ENCODE results near the gene CAMK4. TPM values are rescaled to one million over a fixed set of nuclear protein-coding genes. Genes with fewer than 3 reads are reported as not detected.

The CAMK4 gene
- total RNA-seq, 1 donor from 2014 or later = 33.7 TPM

DNA sequence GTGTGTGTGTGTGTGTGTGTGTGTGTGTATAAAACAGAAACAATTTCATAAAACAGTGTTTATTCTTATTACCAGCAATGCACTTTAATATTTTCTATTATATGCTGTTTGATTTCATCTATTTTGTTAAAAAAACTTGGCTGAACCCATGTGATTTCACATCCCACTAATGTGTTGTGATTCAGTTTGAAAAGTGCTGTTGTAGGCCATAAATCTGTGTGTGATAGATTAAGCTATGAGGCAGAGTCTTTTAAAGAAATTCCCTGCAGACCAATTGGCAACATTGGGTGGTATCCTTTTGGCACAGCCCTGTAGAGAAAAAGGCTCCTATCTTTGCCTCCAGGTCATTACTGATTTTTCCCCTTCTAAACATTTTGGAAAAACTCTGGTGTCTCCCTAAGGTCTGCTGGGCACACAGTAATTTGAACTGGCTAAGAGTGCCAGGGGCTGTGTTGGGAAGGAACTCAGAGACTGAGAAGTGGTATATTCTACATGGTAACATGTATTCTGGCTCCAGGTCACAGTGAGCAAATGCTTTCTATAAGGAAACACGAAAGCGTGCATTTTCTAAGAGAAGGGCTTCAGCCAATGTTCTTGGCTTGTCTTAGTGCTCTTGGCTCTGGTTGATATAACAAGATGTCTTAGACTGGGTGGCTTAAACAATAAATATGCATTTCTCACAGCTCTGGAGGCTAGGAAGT lies 4.5 kb downstream of the CAMK4 start:
- Mint-ChIP-seq H3K36me3 (ENCODE audit: unreplicated experiment) (no peaks in the 10 kb centered on the region), H3K4me3 (ENCODE audit: unreplicated experiment) (no peak overlapping the region), H3K9me3 (ENCODE audit: unreplicated experiment) (peaks cover 3% of the 10 kb centered on the region), H3K27me3 (ENCODE audit: unreplicated experiment) (peaks cover 8% of the 10 kb centered on the region), H3K4me1 (ENCODE audit: low read depth, unreplicated experiment) (peaks cover 29% of the 10 kb centered on the region), H3K27ac (ENCODE audit: unreplicated experiment) (no peak overlapping the region)
- TF ChIP-seq, protein P1, sequence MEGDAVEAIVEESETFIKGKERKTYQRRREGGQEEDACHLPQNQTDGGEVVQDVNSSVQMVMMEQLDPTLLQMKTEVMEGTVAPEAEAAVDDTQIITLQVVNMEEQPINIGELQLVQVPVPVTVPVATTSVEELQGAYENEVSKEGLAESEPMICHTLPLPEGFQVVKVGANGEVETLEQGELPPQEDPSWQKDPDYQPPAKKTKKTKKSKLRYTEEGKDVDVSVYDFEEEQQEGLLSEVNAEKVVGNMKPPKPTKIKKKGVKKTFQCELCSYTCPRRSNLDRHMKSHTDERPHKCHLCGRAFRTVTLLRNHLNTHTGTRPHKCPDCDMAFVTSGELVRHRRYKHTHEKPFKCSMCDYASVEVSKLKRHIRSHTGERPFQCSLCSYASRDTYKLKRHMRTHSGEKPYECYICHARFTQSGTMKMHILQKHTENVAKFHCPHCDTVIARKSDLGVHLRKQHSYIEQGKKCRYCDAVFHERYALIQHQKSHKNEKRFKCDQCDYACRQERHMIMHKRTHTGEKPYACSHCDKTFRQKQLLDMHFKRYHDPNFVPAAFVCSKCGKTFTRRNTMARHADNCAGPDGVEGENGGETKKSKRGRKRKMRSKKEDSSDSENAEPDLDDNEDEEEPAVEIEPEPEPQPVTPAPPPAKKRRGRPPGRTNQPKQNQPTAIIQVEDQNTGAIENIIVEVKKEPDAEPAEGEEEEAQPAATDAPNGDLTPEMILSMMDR (IDR thresholded peaks at IDR 0.05; ENCODE audit: partially characterized antibody, unreplicated experiment) = no peak
- DNase-seq = no peak

DNA sequence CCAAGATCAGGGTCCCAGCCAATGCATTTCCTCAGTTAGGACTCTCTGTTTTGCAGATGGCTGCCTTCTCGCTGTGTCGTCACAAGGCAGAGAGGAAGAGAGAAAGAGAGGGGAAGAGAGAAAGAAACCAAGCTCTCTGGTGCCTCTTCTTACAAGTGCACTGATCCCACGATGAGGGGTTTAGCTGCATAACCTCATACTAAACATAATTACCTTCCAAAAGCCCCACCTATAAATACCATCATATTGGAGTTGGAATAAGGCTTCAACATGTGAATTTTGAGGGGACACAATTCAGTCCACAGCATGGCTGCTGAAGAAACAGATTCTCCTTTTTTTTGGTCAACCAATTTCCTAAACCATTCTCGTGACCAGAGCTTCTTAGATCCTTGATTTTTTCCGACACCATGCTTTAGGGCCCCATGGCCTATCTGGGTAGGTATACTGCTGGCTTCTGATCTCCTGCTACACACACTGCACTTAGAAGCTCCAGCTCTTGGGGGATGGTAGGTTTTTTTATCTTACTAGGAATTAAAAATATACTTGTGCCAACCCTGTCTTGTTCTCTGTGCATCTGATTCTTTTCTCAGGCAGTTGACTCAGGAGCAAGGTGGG lies 5.1 kb downstream of the CAMK4 start:
- TF ChIP-seq, protein P1 (IDR thresholded peaks at IDR 0.05; ENCODE audit: partially characterized antibody, unreplicated experiment) = no peak
- H3K27me3 Mint-ChIP-seq (ENCODE audit: unreplicated experiment) = peaks cover 8% of the 10 kb centered on the region
- DNase-seq = no peak
- peak overlapping the region; percentile 44 for H3K27ac Mint-ChIP-seq (ENCODE audit: unreplicated experiment)
- H3K4me1 Mint-ChIP-seq (ENCODE audit: low read depth, unreplicated experiment) = peaks cover 29% of the 10 kb centered on the region
- no peak overlapping the region for H3K4me3 Mint-ChIP-seq (ENCODE audit: unreplicated experiment)
- peaks cover 3% of the 10 kb centered on the region for H3K9me3 Mint-ChIP-seq (ENCODE audit: unreplicated experiment)
- H3K36me3 Mint-ChIP-seq (ENCODE audit: unreplicated experiment) = no peaks in the 10 kb centered on the region

DNA sequence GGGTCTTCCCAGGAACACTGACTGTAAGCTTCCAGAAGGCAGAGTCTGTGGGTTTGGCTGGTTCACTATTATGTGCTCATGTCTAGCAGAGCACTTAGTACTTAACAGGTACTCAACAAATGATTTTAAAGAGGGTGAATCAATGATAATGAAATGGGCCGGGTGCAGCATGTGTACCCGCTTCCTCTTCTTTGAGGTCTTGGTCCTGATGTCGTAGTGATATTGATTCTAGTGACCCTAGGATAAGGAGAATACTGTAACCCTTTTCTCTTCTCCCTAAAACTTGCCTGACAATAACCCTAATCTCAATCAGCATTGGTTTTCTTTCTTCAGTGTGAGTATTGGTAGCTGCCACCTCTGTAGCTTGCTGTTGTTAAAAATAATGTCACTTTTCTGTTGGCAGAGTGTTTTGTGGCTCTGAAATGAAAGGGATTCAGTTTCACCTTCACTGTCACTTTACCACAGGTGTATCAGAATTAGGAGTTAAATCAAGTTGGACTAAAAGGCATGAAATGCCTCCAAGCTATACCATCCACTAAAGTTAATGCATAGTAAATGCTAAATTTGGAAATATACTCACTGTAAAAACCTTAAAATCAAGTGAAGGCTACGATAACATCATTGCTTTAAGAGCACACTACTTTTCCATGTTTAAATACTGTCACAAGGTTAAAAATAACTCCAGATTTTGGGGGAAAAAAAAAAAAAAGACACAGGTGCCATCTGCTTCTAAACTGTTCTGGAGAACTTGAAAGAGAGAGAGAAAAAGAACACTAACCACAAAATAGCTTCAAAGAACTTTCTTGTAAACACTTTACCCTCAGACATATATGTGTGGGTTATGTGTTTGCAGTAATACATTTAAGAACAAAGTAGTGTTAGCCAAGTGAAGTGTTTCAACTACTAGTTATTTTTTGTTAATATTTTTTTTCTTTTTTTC lies 6.0 kb downstream of the CAMK4 start:
- Mint-ChIP-seq H3K27me3 (ENCODE audit: unreplicated experiment) (peaks cover 3% of the 10 kb centered on the region), H3K36me3 (ENCODE audit: unreplicated experiment) (no peaks in the 10 kb centered on the region), H3K27ac (ENCODE audit: unreplicated experiment) (no peak overlapping the region), H3K9me3 (ENCODE audit: unreplicated experiment) (peaks cover 3% of the 10 kb centered on the region), H3K4me3 (ENCODE audit: unreplicated experiment) (no peak overlapping the region), H3K4me1 (ENCODE audit: low read depth, unreplicated experiment) (peaks cover 28% of the 10 kb centered on the region)
- TF ChIP-seq, protein P1 (IDR thresholded peaks at IDR 0.05; ENCODE audit: partially characterized antibody, unreplicated experiment) = no peak
- DNase-seq = no peak

DNA sequence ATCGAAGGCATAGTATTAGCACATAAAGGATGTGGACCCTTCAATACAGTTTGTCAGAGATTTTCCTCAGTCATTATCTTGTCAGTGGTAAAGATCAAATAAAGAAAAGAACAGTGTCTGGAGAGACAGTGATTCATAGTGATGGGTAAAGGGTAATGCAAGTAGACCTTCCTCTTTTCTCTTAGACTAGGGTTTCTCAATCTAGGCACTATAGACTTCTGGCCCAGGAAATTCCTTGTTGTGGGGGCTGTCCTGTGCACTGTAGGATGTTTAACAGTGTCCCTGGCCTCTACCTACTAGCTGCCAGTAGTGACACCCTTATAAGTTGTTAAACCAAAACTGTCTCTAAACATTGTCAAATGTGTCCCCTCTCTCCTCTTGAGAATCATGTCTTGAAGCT lies 6.9 kb downstream of the CAMK4 start:
- Mint-ChIP-seq H3K27ac (ENCODE audit: unreplicated experiment) (no peak overlapping the region), H3K36me3 (ENCODE audit: unreplicated experiment) (no peaks in the 10 kb centered on the region), H3K27me3 (ENCODE audit: unreplicated experiment) (no peaks in the 10 kb centered on the region), H3K4me3 (ENCODE audit: unreplicated experiment) (no peak overlapping the region), H3K4me1 (ENCODE audit: low read depth, unreplicated experiment) (peaks cover 26% of the 10 kb centered on the region), H3K9me3 (ENCODE audit: unreplicated experiment) (no peaks in the 10 kb centered on the region)
- TF ChIP-seq, protein P1 (IDR thresholded peaks at IDR 0.05; ENCODE audit: partially characterized antibody, unreplicated experiment) = no peak
- DNase-seq = no peak

Data from glutamatergic neuron (in vitro differentiated cells).